NCI-H748 (cell line): ENCODE data around the gene ATG7.
A peak's percentile ranks its signal among the peaks of the same experiment; 100 is the strongest.
"Not testable (repeated sequence)": the region's sequence is repeated elsewhere in the genome, so short reads cannot be mapped to it uniquely, and the experiment has no call there.

ENCODE experiments used
- DNase-seq: peaks from one replicate; lab custom pipeline; 2025; ENCODE audit not compliant: unreplicated experiment; lab: John Stamatoyannopoulos, UW

ATG7 gene

DNA sequence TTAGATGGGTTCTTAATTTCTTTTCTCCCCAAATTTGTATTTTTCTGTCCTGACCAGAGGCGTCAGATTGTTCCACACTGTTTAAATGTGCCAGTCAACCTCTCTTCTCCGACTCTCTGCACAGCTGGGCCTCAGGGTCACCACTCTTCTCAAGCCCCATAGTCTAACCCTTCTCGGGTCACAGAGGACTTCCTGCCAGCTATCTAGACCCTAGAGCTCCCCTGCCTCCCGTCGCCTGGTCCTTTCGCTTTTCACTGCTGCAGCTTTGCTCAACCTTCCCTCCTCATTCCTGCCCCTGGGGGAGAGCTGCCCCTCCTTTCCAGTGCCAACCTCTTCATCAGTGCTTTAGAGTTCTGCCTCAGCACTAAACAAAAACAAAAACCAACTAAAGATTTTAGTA lies 151.7 kb downstream of the ATG7 start:
- no peak for DNase-seq

DNA sequence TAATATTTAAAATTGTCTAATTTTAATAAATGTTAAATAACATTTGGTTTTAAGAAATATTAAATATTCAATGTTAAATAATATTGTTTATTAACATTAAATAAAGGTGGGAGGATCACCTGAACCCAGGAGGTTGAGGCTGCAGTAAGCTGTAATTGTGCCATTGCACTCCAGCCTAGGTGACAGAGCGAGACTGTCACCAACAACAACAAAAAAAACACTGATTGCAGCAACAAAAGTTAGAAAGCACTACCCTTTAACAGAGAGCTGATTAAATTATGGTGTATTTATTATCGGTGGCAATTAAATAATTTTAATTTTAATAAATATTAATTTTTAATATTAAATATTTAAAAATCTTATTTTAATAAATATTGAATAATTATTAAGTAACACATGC lies 152.1 kb downstream of the ATG7 start:
- DNase-seq: no peak

DNA sequence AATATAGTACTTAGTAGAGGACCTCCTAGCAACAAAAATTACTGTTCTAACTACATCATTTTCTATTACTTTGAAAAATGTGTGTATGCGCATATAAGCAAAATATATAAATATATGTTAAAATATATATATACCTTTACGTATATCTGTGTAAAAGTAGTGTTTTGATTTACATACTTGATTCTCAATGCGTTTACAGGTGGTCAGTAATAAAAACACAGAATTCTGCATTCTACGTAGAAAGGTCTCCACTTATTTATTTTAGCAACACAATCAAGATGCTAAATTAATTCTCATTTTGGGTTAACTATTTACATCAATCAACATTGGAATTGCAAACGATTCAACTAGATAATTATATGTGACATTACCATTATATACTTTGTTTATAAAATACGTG lies 158.0 kb downstream of the ATG7 start:
- DNase-seq: no peak

DNA sequence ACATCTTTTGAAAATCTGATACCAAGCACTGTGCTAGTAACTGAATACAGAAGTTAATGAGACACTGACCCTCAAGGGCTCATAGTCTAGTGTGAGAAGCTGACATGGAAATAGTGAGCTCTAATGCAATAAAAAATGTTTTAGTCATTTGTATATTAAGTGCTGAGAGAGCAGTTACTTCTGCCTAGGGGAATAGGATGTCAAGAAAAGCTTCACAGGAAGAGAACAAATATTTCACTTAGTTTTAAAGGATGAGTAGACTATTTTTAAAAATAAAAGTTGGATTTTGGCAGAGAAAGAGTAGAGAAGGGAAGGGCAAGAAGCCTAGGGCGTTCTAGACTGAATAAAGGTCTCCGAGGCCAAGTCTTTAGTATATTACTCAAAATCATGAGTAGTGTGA lies 158.4 kb downstream of the ATG7 start:
- DNase-seq: no peak

DNA sequence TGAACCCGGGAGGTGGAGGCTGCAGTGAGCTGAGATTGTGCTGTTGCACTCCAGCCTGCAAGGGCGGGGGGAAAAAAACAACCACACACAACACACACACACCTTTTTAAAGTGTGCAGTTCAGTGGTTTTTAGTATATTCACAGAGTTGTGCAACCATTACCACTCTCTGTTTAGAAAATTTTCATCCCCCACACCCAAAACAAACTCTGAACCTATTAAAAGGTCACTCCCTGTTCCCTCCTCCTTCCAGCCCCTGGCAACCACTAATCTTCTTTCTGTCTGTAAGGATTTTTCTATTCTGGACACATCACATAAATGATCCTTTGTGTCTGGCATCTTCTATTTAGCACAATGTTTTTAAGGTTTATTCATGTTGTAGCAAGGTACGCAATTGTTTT lies 159.1 kb downstream of the ATG7 start:
- DNase-seq: no peak

DNA sequence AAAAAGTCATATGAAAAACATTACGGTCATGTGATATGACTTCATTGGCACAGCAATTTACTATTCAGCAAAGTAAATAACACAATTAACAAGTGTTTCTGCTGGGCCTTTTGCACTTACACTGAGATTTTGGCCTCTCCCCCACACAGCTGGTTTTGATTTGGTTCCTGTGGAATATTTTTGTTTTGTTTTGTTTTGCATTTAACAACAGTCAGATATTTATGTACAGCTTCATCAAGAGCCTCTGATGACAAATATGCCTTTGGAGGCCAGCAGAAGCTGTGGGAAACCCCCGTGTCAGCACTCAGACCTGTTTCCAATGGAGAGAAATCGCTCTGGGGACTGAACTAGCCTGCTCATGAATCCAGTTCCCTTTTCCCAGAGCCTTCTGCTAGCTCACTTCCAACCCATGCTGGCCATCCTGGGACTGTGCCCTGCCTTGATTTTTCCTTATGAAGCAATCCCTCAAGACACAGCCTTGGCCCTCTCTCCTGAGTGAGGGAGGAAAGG lies 161.9 kb downstream of the ATG7 start:
- peak; percentile 3 for DNase-seq

DNA sequence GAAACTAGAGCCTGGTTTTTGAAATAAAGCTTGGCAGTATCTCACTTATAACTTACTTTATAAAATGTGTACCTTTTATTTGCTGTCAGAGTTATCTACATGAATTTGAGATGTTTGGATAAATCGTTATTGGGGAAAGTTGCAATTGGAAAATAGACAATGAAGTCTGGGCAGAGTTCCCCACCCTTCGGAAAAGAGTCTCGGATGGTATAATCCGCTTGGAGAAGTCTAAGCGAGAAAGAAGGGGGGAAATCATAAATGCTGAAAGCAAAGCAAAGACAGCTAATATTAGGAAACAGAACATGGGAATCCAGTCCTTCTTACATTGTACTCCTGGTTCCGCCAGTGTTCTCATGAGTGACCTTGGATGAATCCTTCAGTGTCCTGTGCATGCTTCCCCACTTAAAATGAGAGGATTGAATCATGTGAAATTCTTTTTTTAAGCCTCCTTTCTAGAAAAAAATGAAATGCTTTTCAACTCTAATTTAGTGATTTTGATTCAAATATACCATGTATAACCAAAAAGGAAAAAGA lies 162.4 kb downstream of the ATG7 start:
- DNase-seq: no peak

DNA sequence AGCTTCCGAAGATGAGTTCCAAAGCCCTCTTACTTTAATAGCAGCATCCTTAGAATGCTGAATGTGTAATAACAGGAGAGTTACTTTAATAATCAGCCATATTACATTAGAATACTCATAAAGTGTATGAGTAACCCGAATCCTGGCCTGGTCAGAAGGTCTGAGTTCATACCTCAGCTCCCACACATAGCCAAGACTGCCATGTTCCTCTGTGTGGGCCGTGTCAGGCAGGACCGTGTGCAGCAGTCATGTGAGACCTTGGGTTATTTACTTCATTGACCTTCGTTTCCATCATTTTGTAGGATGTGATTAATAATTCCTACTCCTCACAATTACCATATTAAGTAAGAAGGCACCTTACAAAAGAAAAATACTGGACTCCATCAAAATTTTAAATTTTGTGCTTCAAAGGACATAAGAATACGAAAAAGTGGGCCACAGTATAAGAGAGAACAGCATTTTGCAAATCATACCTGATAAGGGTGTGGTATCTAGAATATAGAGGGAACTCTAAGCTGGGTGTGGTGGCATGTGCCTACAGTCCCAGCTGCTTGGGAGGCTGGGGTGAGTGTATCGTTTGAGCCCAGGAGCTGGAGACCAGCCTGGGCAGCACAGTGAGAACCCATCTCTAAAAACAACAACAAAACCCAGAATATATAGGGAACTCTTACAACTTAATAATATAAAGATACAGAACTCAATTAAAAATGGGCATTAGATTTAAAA lies 163.4 kb downstream of the ATG7 start:
- no peak for DNase-seq

DNA sequence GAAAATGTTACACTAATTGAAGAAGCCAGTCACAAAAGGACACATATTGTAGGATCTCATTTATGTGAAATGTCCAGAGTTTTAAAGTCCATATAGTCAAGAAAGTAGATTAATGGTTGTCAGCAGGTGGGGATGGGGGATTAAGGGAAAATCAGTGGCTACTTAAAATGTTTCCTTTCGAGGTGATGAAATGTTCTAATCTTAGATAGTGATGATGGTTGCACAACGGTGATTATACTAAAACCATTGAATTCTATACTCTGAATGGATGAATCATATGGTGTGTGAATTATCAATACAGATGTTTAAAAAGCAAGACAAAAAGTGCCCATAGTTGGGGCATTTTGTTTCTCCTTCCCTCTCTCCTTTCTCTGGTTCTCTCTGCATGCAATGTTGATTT lies 164.6 kb downstream of the ATG7 start:
- no peak for DNase-seq

DNA sequence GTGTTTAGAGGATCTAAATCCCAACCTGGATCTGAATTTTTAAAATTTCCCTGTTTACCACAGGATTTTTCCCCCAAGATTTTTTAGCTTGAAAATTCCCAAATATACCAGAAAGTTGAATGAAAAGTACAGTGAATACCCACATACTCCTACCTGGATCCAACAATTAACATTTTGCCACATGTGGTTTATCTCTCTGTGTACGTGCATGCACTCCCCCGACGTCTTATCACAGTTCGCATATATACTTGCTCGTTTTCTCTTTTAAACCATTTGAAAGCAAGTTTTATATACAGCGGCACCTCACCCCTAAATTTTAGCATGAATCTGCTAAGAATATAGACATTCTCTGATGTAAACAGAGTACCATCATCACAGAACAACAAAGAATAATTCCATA lies 165.3 kb downstream of the ATG7 start:
- DNase-seq: no peak

DNA sequence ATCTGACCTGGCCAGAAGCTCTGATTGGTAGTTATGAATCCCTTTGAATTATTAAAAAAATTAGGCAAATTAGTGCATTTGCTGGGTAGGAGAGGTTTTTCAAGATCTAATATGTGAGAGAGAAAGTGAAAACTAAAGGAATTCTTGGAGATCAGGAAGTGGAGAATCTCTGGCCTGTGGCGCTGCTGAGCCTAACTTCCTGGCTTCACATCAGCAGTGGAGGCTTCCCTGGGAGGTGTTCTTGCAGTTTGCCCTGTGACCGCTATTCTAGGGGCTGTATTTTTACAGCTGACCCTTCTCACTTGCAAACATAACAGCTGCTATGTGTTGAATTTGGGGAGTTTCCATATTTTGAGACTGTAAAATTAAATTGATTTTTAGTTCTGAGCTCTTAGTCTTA lies 166.4 kb downstream of the ATG7 start:
- no peak for DNase-seq

DNA sequence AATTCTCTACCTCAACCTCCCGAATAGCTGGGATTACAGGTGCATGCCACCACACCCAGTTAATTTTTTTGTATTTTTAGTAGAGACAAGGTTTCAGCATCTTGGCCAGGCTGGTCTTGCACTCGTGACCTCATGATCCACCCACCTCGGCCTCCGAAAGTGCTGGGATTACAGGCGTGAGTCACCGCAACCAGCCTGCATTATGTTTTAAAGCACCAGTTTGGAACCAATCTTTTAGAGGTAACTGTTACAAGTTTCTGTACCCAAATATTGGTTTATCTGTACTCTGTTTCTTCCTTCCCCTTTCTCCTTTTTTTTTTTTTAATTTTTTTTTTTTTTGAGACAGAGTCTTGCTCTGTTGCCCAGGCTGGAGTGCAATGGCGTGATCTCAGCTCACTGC lies 169.1 kb downstream of the ATG7 start:
- not testable (repeated sequence) for DNase-seq

DNA sequence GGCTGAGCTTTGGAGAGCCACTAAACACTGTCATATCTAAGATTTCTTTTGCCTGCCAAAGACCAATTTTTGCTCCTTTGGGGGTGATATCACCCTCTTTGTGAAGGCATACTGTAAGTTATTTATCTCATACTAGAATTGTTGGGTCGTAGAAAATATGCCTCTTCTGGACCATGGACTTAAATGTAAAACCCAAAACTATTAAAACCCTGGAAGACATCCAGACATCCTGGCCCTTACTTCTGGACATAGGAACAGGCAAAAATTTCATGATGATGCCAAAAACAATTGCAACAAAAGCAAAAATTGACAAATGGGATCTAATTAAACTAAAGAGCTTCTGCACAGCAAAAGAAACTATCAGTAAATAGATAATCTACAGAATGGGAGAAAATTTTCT lies 172.2 kb downstream of the ATG7 start:
- no peak for DNase-seq

DNA sequence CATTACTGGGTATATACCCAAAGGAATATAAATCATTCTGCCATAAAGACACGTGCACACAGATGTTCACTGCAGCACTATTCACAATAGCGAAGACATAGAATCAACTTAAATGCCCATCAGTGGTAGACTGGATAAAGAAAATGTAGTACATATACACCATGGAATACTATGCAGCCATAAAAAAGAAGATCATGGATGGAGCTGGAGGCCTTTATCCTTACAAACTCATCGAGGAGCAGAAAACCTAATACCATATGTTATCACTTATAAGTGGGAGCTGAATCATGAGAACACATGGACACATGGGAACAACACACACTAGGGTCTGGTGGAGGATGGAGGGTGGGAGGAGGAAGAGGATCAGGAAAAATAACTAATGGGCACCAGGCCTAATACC lies 173.0 kb downstream of the ATG7 start:
- DNase-seq: not testable (repeated sequence)

DNA sequence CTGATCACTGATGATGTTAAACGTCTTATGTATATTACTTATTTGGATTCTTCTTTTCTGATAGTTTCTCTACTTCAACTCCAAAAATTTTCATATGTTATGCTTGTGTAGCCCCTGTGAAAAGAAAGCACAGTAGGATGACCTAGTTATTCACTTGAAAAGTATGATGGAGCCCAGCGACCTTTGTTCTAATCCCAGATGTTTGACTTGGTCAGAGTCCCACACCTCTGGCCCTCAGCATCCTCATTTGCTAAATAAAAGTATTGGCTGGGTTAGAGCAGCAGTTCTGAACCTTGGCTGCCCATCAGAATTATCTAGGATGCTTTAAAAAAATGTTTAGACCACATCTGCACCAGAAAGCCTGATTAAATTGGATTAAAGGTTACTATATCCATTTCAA lies 173.7 kb downstream of the ATG7 start:
- no peak for DNase-seq

DNA sequence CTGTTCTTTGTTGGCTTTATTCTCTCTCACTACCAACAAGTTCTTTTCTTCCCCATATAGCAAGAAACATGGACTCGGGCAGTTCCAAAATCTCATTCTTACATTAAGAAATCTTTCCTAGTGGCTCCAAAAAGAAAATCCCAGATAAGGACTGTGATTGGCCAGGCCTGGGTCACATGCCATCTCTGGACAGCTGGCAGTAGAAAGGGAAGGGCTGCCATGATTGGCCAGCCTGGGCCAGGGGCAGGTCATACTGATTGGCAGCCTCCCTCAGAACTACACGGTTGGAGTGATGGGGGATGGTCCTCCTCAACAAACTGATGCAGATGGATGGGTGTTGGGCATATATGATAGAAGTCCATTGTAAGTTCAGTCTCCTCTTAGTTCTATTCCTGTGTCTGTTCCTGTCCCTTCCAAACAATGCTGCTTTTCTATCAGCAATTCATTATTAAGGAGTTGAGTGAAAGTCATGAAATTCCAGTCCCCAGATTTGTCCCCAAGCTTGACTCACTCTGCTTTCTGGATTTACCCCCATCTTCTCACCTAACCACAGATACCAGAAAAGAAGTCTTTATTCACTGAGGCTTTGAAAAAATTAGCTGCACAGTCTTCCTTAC lies 175.5 kb downstream of the ATG7 start:
- no peak for DNase-seq

DNA sequence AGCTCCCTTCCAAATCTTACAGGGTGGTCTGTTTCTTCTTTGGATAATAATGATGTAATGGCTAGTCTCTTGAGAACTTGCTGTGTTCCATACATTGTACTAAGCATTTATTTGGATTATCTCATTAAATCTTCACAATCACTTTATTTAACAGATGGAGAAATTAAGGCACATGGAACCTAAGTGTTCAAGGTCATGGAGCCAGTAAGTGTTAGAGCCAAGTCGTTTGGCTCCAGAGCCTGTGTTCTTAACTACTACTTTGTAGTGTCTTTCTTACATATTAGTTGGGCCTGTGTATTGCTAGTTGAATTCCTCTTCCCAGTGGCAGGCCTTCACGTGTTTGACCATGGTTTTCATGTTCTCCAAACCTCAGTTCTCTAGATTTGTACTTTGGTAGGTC lies 177.8 kb downstream of the ATG7 start:
- no peak for DNase-seq

DNA sequence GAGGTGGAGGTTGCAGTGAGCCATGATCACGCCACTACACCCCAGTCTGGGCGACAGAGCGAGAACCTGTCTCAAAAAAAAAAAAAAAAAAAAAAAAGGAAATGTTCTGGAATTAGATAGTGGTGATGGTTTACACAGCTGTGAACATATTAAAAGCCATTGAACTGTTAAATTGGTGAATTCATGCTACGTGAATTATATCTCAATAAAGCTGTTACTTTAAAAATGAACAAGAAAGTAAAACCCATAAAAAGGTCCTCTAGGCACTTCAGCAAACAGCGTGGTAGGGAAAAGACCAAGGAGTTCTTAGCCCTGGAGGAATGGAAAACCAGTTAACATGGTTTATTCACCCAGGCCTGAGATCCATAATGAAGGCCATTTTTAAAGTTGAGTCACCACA lies 180.1 kb downstream of the ATG7 start:
- no peak for DNase-seq

DNA sequence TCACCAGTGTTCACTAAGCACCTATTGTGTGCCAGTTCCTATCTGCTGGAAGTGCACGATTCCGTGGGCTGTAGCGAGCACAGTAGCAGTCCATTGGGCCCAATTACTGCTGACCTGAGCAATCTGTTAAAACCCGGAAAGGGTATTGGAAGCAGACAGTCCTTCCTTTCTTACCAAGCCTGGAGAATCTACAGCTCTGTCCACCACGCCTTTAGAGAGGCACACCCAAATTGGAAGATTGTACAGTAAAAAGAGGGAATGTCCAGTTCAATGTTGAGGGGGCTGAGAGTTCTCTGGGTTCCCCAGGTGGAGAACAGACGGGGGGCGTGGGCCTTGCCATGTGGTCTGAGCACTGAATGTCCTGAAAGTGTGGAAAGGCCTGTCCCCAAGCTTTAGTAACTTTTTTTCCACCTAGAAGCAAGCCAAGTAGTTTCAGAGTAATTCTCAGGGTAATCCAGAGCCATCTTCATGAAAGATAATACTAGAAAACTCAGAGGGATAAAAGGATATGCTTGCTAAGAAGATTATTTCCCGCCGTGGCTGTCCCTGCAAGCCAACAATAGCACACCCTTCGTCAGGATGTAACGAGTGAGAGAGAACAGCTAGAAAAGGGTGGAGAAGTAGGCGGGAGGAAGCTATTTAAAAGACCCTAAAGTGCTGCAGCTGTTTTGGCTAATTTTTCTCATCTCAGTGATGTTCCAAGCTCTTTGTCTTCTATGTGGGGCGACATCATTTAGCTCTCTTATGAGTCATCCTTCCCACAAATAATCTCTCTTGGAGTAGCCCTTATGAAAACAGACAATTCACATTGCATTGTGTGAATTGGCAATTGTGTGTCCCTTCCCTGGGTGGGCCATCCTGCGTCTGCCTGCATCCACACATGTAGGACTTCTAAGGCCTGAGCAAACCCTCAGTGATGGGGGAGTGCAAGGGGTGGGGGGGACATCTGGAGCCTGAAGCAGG lies 181.0 kb downstream of the ATG7 start:
- peak; percentile 83 for DNase-seq

DNA sequence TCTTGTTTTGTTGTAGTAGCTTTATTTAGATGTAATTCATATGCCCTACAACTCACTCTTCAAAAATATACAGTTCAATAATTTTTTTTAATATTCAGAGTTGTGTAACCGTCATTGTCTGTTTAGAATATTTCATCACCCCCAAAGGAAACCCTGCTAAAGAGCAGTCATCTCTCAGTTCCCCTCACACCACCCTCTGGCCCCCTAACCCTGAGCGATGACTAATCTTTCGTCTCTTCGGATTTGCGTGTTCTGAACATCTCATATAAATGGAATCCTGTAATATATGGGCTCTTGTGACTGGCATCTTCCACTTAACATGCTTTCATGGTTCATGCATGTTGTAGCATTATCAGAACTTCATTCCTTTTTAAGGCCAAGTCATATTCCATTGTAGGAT lies 183.8 kb downstream of the ATG7 start:
- DNase-seq: no peak

DNA sequence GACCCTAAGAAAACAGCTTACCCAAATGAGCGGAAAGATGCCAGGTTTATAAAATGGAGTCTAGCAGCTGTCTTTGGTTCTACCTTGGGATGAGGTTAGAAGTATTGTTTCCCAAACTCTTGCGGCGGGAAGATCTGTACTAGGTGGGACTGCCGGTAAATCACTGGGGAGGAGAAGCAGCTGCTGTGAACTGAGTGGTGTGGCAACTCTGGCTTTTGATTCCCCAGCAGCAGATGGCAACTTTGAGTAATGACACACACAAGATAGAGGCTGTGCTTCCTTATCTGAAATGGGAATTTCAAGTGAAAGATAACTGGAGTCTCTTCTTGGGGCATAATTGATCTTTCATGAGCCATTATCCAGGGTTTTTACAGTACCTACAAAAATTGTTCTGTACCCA lies 184.9 kb downstream of the ATG7 start:
- no peak for DNase-seq
